Left renal cortex interstitium (tissue), 4 donors: ENCODE data around the gene CCL11. TPM values are rescaled to one million over a fixed set of nuclear protein-coding genes. Genes with fewer than 3 reads are reported as not detected.

Experiments
- DNase-seq, 4 donors: peaks; one replicate each; pipeline ENCODE4 v3.0.0-alpha.2; 2013; ENCODE audit warnings: low read depth in 4 of 4, low spot score in 2 of 4, missing footprints in 1 of 4
- polyA plus RNA-seq, 4 donors: library from polyadenylated mRNA; unstranded; fragments of 120-200 nt; gene quantifications; one replicate each; pipeline ENCODE4 v1.2.1, GENCODE V29; 2013; ENCODE audit not compliant: insufficient read length in 4 of 4

CCL11 gene
- 1 to 10 TPM in 3 of 4 donors, under 1 TPM in 1; 0.74 to 1.9 (median 1.3) TPM for polyA plus RNA-seq

- DNase-seq = peak in 3 of 4 donors; percentile 27 to 38 (median 35)
Observed at GRCh38 chr17:34285286-34285792, at the start of gene CCL11. CCL11 (plus strand) TSS chr17:34285742; CDS start chr17:34285809, 67 bp downstream.

DNA sequence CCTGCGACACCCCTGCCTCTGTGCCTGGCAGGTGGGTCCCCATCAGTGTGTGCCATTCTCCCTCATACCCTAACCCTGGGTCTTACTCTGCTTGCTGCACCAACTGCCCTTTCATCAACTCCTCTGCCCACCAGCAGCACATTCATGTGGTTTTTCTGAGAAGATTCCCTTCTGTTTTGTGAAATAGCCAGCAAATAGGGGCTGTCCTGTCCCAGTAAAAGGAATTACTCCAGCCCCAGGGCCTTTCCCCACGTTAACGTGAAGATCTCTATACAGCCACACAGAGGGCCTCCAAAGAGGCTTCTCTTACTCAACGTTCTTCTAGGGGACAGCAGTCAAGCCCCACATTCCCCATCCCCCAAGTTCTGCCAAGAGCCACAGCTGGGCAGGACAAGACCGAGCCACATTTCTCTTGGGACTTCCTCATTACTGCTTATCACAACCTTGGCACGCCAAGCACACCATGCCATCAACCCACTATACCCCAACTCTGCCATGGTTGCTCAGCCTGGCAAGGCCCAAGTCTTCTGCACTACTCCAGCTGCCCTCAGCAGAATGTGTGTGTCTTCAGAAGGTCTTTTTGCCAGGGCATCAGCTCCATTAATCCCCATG is 49.2 kb upstream of the CCL11 start:
- DNase-seq = no peak

DNA sequence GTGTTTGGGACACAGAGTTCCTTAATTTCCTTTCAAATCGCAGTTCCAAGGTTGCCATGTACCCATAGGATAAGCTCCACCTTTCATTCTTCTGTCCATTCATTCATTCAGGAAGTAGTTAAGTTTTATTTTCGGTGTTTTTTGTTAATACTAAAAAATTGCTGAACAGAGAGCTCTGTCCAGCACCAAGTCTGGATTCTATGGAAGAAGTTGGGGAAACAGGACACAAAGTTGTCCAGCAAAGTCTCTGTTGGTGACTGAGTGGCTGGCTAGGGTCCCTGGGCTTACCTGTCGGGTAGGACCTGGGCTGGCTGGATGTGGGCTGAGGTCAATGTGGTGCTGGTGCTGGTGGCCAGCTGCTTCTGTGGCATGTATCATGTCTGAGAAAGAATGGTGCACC is 48.1 kb upstream of the CCL11 start:
- no peak for DNase-seq

DNA sequence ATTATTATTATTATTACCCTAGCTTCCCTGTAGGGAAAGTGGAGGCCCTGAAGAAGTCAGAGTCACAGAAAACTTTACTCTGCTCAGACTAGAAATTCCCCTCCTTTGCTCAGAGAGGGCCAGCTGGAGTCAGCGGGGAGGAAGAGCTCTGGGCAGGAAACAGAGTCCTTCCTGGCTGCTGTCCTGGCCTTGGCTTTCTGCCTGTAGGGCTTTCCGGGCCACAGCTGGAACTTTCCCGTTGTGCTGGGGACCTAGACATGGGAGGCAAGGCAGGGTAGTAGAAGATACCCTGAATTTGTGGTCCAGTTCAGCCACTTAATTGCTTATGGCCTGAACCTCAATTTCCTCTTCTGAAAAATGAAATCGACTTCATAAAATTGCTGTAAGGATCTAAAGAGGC is 44.5 kb upstream of the CCL11 start:
- DNase-seq = no peak

DNA sequence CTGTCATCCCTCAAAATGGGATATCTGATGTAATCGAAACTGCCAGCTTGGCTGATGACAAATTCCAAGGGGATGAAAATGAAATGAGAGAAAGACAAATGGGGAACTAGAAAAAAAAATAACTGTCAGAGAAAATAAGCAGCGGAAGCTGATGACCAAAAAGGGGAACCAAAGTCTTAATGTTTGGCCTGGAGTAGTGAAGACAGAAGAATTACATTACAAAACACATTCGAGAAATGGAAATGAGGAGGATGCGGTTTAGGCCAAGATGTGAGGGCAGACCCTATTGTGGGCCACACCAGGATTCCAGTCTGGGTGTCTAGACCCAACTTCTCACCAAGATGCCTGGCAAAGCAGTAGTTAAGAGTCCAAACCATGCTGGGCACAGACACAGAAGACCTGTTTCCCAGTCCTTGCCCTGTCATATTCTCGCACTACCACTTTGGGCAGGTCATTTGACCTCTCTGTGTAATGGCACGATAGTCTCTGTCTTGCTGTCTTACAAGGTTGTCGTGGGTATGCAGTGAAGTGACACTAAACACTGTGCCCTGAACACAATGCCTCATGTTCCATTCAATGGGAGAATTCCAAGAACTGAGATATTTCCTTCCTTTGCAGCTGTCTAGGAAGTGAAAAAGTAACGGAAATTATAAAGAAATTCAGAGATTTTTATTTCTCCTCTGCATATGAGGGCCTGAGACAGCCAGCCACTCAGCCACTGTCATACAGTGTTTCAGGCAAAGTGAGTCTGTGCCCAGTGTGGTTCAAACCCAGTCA is 42.8 kb upstream of the CCL11 start:
- DNase-seq = no peak

DNA sequence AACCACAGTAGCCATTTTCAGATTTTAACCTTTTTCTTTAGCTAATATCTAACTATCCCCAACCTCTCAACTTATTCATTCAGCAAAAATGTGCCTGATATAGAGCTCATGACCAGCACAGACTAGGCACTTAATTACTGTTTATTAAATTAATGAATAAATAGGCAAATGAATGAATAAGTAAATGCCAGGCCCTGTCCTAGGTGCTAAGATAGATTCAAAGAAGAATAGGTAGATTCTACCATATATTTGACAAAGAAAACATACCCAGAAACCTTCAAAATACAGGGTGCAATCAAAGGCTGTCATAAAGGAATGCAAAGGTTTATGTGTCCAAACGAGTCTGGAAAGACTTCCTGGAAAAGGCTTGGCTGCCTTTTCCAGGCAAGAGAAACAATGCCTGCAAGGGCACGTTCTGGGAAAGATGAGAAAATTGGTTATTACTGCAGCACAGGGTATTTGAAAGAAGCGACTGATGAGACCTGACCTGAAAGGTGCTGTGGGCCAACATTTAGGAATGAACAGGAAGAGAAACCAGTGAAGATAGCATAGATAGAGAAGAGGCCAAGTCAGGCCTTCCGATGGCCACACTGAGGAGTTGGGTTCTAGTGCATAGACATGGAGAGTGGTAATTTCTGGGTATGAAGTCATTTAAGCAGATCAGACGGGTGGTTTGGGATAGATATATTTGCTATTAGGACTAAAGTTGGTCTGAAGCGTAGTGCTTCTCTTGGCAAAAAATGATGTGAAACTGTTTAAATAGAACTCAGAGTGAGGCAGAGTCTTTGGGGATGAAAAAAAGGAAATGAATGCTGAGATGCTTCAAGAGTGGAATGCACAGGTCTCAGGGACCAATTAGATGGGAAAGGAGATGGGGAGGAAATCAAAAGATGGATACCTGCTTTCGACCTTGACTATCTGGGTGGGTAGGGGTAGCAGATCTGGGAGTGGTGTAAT is 41.9 kb upstream of the CCL11 start:
- DNase-seq = no peak

GRCh38 chr17:34245351-34245905 is 40.1 kb upstream of the CCL11 start:
- no peak for DNase-seq

GRCh38 chr17:34246446-34246845 is 39.1 kb upstream of the CCL11 start:
- no peak for DNase-seq

DNA sequence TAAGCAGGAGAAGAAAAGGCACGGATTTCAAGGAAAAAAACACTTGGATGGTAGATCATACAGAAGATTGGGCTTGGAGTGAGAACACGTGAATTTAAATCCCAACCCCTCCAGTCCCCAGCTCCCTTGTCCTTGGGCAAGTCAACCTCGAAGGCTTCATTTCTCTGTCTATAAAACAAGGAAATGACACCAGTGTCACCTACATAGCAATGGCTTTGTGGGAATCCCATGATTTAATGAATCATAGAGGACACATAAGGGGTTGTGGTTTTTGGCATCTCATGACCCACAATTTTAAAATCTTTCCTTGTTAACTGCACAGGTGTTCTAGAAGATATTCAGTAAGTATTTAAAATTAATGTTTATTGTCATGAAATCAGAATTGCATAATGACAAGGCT is 38.7 kb upstream of the CCL11 start:
- no peak for DNase-seq

DNA sequence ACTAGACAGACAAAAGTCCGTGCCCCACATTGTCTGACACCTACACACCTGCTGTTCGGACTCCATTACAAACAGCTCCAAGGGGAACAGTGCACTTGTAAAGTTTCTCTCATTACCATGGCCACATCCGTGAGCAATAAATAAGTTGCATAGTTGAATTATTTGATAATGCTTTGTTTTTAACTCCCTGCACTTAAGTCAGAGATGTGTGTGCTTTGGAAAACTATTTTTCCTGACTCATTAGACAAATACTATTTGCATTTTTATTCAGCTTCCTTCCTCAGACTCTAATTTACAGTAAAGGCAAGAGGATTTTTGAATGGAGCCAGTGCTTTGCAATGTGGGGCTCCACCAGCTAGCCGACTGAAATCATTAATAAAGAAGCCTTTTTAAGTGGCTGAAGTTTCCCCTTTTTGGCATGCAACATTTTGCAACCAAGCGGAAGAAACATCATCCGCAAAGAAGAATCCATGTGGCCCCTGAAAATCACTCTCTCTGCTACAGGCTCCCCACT is 37.0 kb upstream of the CCL11 start:
- DNase-seq = no peak

GRCh38 chr17:34249061-34249460 is 36.5 kb upstream of the CCL11 start:
- DNase-seq = no peak

DNA sequence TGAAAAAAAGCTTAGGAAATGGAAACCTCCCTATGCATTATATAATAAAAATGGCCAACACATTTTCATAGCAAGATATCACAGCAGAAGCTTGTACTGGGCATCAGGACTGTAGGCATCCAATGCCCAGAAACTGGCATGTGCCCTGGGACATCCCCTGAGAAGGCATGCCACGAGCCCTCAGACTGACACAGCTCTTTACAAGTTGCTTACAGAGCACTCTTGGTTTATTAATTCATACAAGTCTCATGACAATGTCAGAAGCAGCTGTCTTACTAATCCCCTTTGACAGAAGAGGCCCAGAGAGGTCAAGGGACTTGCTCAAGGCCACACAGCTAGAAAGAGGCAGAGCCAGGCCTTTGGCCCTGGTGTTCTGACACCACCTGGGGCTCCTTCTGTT is 36.1 kb upstream of the CCL11 start:
- no peak for DNase-seq

GRCh38 chr17:34251186-34251585 is 34.4 kb upstream of the CCL11 start:
- DNase-seq = no peak

- DNase-seq = no peak
Observed at GRCh38 chr17:34252095-34252443, 33.5 kb upstream of the CCL11 start.

- peak in 3 of 4 donors; percentile 35 to 63 (median 53) for DNase-seq
Observed at GRCh38 chr17:34252444-34253138, 33.0 kb upstream of the CCL11 start.

DNA sequence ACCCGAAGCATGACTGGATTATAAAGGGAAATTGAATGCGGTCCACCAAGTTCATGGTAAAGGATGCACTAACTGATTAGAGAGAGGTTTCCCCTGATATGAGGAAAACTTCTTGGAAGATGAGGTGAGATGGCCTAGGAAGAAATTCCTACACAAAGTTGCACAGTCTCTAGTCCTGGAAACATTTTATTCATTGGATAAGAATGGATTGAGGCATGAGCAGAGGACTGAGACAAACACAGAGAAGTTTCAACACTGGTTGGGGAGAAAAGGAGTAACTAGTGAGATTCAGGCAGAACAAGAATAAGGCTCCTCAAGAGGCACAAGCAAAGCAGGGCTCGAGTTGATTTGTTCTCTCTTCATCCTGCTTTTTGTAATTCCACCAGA is 32.4 kb upstream of the CCL11 start:
- DNase-seq = no peak

GRCh38 chr17:34254146-34254545 is 31.4 kb upstream of the CCL11 start:
- DNase-seq = no peak

DNA sequence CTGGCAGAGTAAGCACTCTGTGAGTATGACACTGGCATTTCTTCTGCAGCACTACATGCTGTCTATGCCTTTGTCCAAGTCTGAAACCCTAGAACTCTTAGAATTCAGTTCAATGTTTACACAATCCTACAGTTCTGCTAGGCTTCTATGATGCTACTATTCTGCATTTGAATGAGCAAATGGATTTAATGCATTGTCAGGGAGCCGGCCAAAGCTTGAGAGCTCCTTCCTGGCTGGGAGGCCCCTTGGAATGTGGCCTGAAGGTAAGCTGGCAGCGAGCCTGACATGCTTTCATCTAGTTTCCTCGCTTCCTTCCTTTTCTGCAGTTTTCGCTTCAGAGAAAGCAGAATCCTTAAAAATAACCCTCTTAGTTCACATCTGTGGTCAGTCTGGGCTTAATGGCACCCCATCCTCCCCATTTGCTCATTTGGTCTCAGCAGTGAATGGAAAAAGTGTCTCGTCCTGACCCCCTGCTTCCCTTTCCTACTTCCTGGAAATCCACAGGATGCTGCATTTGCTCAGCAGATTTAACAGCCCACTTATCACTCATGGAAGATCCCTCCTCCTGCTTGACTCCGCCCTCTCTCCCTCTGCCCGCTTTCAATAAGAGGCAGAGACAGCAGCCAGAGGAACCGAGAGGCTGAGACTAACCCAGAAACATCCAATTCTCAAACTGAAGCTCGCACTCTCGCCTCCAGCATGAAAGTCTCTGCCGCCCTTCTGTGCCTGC is 30.7 kb upstream of the CCL11 start, which contains the start of gene CCL2:
CCL2 (plus strand) TSS at position 635 of the 730 bp plus-strand sequence; CDS start at position 700, 65 bp downstream.
- peak in 3 of 4 donors; percentile 46 to 76 (median 48) for DNase-seq

- DNase-seq = no peak
Observed at GRCh38 chr17:34255381-34255732, 30.2 kb upstream of the CCL11 start.
